LNCAP (cell line): ENCODE results near the gene TBC1D22B.

Experiments
- TF ChIP-seq, protein P1 (sequence below): fragments of 450-650 bp; IDR thresholded peaks from 2 replicates; pipeline ENCODE4 v1.5.1; 2017; ENCODE audit warnings: mild to moderate bottlenecking

The TBC1D22B gene

DNA sequence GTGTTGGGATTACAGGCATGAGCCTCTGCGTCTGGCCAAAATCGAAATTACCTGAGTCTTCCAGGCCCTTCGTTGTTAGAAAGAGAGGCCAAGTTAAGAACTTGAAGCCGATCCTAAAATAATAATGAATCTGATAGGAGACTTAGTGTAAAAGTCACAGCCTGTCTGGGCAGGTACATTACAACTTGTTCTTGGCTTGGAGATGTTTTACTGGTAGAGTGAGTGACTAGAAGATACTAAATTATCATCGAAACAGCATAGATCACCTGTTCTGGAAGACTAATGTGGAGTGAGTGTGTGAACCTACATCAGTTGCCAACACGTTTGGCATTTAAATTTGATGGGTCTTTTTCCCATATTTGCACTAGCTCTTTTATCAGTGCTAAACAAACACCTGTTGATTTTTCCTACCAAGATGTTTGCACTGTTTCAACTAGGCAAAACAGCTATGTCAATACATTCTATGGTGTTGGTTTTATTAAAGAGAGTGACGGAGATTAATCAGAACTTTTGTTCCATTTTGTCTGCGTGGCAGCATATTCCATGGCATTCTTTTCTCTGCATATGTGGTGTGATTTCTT is 5.0 kb downstream of the TBC1D22B start:
- TF ChIP-seq, protein P1, sequence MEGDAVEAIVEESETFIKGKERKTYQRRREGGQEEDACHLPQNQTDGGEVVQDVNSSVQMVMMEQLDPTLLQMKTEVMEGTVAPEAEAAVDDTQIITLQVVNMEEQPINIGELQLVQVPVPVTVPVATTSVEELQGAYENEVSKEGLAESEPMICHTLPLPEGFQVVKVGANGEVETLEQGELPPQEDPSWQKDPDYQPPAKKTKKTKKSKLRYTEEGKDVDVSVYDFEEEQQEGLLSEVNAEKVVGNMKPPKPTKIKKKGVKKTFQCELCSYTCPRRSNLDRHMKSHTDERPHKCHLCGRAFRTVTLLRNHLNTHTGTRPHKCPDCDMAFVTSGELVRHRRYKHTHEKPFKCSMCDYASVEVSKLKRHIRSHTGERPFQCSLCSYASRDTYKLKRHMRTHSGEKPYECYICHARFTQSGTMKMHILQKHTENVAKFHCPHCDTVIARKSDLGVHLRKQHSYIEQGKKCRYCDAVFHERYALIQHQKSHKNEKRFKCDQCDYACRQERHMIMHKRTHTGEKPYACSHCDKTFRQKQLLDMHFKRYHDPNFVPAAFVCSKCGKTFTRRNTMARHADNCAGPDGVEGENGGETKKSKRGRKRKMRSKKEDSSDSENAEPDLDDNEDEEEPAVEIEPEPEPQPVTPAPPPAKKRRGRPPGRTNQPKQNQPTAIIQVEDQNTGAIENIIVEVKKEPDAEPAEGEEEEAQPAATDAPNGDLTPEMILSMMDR: no peak

DNA sequence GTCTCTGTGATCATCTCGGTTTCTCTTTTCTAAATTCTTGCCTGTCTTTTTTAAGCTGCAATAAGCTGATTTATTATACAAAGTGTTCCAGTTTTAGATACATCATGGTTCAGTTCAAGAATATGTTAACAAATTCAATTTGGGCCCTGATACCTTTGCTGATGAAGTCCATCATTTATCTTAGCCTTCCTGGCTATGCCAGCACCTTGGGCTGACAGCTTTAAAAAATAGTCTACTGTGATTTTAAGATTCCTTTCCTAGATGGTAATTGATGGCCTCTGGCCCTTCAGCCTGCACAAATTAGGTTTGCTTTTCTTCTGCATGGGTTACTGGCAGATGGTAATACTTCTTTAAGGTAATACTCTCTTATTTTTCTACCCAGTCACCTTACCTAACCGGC is 7.4 kb downstream of the TBC1D22B start:
- TF ChIP-seq, protein P1: no peak

DNA sequence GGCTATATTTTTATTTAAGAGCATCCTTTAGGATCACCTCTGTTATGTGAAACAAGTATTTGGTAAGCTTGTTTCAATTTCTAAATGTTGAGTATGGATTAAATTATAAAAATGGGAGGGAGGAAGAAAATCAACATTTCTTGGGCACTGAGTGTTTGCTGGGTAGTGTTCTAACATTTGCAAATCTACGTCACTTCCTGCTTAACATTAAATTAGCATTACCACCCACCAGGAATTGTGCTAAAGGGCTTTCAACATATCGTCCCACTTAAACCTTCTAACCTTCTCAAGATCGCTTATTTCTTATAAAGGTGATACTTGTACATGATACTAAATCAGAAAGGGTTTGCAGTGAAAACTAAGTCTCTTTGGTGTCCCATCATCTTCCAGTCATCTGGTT is 8.3 kb downstream of the TBC1D22B start:
- TF ChIP-seq, protein P1: no peak

DNA sequence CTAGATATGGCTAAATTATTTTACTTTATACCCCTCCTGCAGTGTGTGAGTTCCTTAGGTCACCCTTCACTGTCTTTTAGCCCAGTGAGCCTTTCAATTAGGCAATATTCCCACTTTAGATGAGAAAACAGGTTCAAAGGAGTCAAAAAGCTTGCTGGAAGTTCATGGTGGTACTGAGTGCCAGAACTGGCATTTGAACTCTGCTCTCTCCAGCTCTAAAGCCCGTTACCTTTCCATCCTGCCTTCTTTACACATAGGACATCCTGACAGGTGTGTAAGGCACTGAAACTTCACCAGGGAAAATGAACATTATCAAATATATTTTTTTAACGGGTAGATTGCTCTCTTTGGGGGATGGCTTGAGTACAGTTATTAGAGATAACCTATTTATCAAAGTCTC is 11.5 kb downstream of the TBC1D22B start:
- TF ChIP-seq, protein P1: no peak

DNA sequence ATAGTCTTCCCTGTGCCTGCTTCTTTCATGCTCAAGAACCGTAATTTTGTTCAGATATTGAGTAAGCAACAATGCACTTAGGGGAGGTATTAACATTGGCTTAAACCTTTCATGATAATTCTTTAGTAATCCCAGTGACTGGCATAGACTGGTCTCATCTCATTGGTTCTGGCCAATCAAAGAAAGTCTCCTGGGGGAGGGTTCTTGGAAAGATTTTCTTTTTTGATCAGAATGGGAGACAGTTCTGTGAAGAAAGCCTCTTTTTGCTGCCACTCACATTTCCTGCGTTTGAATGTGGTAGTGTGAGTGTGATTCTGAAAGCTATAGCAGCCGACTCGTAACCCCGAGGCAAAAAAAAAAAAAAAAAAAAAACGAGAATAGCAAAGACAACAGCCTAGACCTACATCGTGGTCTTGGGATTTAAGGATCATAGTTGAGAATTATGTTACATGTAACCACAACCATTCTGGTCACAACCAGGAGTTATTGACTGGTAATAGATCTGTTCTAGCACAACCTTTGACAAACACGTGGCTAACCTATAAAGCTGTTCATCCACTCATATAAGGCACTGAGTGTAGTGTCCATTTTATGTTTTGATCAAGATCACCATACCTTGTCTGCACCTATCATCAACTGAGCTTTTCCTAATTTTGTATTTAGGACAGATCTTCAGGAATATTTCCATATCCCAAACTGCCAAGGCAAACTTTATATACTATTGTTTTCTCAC is 15.4 kb downstream of the TBC1D22B start:
- TF ChIP-seq, protein P1: no peak

DNA sequence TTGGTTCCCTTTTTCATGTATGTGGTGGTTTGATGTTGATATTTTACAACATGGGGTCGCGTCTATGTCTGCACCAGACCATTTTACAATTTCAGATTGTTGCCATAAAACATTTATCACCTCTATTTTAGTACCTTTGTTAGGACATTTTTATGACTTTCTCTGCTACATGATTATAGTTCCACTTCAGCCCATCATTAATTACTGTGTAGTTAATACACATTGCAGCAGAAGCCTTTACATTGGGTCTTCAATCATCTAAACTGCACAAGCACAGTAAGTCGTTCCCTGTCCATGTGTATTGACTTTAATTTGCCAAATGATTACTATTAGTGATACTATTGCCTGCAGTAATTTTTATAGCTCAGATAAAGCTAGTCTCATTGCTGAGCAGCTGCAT is 16.1 kb downstream of the TBC1D22B start:
- TF ChIP-seq, protein P1: no peak

DNA sequence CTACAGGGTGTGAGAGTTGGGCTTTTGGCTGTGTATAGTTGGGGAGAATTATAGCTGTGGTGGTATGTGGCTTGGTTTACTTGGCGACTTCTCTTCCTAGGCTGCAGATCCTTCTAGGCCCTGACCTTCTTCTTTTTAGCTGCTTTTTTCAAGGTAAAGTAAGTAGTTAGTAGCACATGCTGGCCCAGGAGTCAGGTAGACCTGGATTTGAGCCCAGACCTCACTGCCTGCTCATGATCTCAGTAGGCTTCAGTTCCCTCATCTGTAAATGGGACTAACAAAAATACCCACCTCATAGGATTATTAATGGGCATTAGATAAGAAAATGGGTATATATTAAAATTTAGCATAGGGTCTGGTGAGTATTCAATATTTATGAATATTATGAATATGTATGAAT is 17.8 kb downstream of the TBC1D22B start:
- TF ChIP-seq, protein P1: no peak
